Uterus (tissue), 2 donors: ENCODE measurements around the gene C3orf80.

Experiments
- CTCF ChIP-seq, 4 experiments: fragments of 200-600 bp in 2 of 4; fragments of 450-650 bp in 2 of 4; sonication (generic) in 2 of 4; IDR thresholded peaks; one replicate each; pipeline ENCODE4 v1.5.1; 2016 to 2019; ENCODE audit warnings: antibody characterized with exemption in 4 of 4, mild to moderate bottlenecking in 2 of 4, moderate library complexity in 1 of 4
- POLR2A ChIP-seq, 2 donors: fragments of 450-650 bp; IDR thresholded peaks; one replicate each; pipeline ENCODE4 v1.6.1; 2016; ENCODE audit warnings: antibody characterized with exemption in 2 of 2, mild to moderate bottlenecking in 1 of 2, moderate library complexity in 1 of 2

DNA sequence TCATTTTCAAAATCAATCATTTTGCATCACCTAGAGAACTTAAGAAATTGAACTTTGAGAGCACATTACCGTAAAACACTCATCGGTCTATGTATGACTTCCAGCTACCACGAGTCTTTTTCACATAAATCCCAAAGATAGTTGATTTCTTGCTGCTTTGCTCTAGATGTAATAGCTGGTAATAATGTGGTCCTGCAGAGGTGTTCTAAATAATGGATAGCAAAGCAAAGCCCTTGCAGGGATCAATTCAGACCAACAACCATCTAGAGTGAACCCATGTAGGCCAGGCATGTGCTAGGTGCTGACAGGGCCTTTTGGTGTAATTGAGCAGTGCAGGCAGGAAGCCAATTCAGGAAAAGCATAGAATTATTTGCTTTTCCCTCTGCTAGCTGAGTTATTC is 26.1 kb upstream of the C3orf80 start:
- TF ChIP-seq CTCF (IDR thresholded peaks at IDR 0.05) (no peak), POLR2A (IDR thresholded peaks at IDR 0.05) (no peak)
